NCI-H2227 (cell line): Measurements from ENCODE around the gene GTF2H1.
A peak's percentile ranks its signal among the peaks of the same experiment; 100 is the strongest.
"Not testable (repeated sequence)": the region's sequence is repeated elsewhere in the genome, so short reads cannot be mapped to it uniquely, and the experiment has no call there.

ENCODE experiments used
- DNase-seq: peaks from one replicate; lab custom pipeline; 2025; ENCODE audit not compliant: unreplicated experiment; lab: John Stamatoyannopoulos, UW

GTF2H1 gene

DNA sequence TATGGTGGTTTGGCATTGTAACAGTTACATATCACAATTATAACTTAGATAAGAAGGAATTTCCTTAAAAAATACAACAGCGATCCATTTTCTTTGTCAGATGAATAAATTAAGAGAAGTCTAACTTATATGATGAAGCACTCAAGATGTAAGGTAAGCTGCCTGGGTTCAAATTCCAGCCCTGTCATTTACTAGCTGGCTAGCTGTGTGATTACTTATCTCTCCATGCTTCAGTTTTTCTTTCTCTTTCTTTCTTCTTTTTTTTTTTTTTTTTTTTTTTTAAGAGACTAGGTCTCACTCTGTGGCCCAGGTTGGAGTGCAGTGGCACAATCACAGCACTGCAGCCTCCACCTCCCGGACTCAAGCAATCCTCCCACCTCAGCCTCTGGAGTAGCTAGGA, 49.8 kb downstream of the GTF2H1 start:
- no peak for DNase-seq

DNA sequence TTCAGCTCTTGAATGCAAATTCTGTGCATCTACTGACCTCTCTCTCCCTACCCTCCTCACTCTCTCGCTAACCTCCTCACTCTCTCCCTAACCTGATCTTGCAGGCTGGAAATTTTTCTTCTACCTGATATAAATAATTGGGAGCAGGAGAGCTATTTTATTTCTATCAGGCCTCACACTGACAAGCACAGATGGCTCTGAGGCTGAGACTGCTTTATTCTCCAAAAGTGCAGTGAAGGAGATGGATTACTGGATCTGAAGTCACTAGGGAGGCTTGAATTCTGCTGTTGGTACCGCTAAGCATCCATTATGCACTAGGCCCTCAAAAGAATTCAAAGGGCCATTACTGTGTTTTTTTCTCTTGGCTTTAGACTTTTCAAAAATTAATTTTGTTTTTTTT, 52.6 kb downstream of the GTF2H1 start:
- DNase-seq: no peak

DNA sequence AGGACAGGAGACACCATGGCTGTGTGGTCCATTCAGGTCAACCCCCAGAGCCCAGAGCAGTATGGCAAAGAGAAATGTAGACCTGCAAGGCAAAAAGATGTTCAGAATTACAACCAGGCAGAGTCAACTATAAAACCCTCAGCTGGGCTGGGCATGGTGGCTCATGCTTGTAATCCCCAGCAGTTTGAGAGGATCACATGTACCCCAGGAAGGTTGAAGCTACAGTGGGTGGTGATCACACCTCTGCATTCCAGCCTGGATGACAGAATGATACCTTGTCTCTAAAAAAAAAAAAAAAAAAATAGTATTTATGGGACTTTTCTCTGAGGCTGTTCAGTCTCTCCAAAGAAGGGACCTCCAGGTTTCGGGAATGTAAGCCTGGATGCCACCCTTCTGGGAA, 53.6 kb downstream of the GTF2H1 start:
- DNase-seq: no peak

DNA sequence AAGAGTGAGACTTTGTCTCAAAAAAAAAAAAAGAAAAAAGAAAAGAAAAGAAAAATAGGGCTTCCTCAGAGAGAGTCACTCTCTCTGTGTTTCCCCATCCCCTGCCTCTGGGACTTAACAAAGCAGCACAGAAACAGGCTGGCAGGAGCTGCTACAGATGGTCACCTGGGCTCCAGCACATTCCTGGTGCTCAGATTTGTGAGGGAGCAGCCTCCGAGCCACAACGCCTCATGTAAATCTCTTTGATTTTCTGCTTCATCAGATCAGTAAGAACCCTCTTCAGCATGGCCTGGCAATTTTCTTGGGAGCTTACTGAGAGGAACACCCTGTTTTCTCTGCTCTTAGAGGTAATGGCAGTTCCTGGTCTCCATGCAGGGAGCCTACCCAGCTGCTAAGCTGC, 56.8 kb downstream of the GTF2H1 start:
- peak; percentile 13 for DNase-seq

DNA sequence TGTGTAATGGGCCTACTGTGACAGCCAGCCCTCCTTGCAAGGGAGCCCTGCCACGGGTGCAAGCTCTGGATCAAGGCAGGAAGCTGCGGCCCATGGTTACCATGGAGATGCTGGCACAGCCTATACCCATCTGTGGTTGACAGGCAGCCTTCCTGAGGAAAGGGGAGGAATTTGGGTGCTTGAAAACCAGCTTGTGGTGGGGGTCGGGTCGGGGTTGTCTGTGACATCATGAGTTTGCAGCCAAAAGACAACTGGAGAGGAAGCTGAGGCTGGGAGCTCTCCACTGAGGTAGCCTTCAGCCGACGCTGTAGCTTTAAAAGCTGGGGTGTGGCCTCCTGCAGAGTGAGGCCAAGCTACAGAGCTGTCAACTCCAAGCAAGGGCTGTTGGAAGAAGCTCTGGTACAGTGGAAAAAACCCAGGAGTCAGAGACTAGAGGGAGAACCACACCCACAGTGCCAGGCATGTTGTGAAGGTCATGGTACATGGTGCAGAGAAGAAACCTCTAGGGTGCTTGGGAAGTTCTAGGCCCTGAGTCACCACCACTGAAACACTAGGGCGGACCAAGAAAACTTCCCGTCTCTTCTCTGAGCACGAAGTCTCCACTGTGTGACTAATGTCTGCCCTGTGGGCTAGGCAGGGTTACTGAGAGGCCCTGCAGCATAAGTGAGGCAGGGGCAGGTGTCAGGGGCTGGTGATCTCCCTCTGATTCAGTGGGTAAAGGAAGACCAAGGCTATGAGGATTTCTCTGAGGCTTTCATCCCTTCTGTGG, 61.2 kb downstream of the GTF2H1 start:
- no peak for DNase-seq

DNA sequence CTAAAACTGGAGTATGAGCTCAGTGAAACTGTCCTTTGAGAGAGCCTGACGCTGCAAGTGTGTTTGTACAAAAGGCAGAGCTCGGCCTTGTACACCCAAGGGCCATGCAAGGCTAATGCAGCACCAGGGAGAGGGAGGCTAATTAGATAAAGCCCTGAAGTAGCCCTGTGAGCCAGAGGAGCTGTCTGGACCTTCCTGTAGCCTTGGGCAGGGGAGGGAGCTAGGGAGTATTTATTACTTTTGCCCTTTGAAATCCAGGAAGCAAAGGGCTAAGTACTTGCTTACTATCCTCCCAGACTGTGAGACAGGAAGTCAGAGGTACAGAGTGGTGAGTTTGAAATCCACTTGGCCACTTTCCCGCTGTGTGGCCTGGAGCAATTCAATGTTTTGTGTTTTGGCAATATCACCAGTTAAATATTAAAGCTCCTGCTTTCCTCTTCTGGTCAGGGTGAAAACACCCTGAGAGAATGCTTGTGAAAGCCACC, 61.8 kb downstream of the GTF2H1 start:
- peak; percentile 12 for DNase-seq

DNA sequence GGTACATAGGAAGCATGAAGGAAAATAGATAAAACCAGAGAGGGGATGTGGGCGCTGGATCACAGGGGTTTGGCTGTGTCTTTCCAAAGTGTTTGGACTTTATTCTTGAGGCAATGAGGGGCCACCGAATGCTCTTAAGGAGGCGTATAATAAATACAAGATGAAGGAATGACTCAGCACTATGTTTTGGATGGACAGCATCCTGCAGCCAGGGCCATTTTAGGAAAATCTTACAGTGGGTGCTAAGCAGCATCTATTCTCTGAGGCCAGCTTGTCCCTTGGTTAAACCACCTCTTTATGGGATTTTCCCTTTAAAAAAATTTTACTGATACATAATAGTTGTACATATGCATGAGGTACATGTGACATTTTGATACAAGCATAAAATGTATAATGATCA, 67.7 kb downstream of the GTF2H1 start:
- no peak for DNase-seq

DNA sequence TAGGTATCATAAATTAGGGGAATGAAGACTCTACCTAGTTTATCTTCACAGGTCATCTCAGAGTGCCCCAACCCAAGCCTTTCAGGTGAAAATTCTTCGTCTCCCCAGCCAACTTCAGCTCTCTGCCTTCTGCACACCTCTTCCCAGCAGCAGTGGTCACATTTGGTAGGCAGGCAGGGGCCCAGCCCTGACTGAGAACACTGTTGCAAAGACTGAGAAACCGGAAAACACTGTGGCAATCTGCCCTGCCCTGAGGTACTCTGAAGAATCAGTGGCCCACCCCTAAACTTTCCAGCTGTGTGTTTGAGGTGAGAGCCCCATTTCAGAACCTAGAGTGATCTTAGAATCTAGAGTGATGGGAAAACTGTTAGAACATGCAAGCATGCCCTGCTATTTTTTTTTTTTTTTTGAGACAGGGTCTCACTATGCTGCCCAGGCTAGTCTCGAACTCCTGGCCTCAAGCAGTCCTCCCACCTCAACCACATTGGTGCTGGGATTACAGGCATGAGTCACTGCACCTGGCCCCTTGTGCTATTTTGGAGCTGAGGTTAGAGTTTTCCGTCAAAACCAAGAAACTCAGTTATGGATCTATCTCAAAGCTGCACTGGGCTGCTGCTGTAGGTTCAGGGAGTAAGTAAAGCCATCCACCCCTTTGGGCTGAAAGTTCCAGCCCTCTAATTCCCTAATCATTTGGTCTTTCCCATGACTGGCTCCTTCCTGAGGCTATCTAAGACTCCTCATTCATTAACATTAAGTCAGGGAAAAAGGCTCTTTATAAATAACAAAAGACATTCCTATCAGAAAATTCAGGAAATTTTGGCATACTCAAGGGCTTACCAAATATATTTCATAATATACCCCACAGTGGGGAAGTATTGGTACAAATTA, 70.3 kb downstream of the GTF2H1 start:
- DNase-seq: no peak

DNA sequence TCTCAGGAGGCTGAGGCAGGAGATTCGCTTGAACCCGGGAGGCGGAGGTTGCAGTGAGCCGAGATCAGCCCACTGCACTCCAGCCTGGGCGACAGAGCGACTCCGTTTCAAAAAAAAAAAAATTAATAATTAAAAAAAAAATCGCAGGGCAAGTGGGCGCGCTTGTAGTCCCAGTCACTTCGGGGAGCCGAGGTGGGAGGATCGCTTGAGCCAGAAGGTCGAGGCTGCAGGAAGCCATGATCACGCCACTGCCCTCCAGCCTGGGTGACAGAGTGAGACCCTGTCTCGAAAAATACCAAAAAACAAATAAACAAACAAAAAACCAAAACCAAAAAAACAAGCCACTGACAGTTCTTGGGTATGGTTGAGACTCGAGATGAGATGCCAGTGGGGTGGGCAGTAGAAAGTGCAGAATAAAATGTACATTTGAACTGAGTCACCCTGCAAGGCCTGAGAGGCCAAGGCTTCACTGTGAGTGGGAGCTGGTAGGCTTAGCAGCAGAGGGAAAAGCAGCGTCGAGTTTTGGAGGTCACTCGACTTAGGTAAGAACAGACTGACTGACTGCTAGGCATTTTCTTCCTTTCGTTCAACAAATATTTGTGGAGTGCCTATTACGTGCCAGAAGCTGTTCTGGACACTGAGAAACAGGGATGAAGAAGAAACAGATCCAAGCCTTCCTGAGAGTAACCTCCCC, 71.4 kb downstream of the GTF2H1 start:
- no peak for DNase-seq

DNA sequence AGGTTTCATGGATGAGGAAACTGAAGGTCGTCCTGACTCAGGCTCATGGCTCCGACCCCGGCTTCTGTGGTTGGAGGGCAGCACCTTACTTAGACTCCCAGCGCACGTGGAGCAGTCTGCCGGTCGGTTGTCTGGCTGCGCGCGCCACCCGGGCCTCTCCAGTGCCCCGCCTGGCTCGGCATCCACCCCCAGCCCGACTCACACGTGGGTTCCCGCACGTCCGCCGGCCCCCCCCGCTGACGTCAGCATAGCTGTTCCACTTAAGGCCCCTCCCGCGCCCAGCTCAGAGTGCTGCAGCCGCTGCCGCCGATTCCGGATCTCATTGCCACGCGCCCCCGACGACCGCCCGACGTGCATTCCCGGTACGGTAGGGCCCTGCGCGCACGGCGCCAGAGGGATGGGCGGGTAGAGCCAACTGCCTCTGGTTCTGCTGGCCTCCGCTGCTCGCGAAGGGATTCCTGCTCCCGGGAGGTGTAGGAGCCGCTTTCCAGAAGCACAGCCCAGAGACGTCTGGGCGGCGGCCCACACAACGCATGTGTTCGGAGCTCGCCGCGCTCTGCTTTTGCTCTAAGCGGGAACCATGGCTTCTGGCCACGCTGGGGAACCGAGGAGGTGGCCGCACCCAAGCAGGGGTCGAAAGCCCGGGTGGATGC, 72.0 kb downstream of the GTF2H1 start, which contains the start of gene LDHA:
TSS of gene LDHA (plus strand) at position 289 of the 653 bp plus-strand sequence. CDS start 2,280 bp downstream, outside the sequence.
- peak; percentile 98 for DNase-seq

DNA sequence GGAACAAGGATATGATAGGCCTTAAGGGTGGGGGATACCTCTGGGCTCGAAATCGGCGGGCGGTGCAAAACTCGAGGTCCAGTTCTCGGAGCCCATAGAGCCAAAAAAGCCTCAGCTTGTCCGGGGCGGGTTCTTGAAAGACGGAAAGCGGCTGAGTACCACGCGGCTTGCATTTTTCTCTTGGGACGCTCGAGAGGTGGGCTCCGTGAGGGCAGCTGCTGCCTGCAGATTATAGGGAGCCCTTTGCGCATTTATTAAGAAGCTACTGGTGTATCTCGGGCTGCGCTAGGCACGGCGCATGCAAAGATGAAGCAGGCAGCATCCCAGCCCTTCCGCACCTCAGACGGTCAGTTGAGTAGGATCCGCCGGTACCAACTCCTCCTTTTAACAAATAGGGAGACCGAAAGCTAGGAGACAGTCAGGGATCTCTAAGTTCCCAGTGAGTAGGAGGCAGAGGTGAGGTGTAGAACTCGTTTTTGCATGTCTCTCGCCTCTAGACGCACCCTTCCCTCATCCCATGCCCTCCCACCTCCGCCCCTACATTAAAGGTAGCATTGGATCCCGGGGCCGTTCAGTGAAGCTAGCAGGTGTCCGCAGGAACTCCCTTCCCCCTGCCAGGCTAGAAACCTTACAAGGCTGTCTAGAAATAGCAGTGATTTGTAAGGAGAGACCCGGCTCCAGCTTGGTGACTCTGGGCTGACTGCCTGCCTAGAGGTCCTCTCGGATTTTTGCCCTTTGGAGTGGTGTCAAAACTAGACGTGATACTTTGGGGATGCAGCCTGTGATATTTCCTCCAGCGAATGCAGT, 72.8 kb downstream of the GTF2H1 start:
- peak; percentile 56 for DNase-seq

DNA sequence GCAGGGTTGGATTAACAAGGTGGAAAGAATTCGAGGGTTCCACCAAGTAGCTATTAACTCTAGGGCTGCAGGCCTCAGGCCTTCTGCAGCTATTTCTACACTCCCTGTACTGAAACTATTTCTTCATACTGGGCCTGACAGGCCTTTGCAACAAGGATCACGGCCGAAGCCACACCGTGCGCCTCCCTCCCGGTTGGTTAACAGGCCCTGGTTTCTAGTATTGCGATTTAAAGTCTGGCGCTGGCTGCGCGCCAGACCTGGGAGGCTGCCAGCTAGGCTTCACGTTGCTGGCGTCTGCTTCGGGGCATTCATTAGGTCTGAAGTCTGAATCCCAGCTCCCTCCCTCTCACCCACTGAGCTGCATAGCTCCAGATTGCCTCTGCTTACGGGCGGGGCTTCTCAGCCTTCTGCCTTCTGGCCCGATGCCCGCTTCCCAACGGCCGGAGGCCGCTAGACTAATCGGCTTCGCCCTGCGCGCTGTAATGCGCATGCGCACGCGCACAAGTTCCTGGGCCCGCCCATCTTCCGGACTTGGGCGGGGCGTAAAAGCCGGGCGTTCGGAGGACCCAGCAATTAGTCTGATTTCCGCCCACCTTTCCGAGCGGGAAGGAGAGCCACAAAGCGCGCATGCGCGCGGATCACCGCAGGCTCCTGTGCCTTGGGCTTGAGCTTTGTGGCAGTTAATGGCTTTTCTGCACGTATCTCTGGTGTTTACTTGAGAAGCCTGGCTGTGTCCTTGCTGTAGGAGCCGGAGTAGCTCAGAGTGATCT, 73.6 kb downstream of the GTF2H1 start:
- DNase-seq: peak; percentile 100

DNA sequence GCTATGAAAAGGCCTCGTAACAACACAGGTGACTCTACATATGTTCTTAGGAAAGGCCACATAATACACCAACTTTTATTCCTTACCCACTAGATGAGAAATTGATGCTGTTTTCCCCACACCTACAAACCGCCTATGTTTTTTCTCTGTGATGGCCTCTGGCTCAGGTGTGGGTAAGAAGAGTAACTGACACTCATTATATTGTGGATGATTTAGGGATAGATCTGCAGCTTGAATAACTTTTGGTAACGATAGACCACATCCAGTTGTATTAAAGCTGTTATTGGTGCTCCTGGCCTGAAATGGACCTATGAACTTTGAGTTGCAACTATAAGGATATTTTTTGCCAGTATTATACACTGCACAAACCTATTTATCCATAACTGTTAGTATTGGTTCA, 75.6 kb downstream of the GTF2H1 start:
- DNase-seq: no peak

DNA sequence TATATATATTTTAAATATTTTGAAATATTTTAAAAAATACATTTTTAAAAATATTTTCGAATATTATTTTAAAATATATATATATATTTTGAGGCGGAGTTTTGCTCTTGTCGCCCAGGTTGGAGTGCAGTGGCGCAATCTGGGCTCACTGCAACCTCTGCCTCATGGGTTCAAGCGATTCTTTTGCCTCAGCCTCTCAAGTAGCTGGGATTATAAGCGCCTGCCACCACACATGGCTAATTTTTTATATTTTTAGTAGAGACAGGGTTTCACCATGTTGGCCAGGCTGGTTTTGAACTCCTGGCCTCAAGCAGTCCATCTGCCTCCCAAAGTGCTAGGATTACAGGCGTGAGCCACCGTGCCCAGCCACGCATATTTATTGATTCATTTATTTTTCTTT, 78.7 kb downstream of the GTF2H1 start:
- not testable (repeated sequence) for DNase-seq

DNA sequence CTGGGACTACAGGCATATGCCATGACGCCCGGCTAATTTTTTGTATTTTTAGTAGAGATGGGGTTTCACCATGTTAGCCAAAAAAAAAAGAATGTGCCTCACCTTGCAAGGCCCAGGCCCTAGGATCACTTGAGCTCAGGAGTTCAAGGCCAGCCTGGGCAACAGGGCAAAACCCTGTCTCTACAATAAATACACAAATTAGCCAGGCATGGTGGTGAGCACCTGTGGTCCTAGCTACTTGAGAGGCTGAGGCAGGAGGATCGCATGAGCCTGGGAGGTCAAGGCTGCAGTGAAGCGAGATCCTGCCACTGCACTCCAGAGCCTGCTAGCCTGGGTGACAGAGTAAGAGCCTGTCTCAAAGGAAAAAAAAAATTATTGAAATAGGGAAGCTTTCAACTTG, 81.7 kb downstream of the GTF2H1 start:
- no peak for DNase-seq

DNA sequence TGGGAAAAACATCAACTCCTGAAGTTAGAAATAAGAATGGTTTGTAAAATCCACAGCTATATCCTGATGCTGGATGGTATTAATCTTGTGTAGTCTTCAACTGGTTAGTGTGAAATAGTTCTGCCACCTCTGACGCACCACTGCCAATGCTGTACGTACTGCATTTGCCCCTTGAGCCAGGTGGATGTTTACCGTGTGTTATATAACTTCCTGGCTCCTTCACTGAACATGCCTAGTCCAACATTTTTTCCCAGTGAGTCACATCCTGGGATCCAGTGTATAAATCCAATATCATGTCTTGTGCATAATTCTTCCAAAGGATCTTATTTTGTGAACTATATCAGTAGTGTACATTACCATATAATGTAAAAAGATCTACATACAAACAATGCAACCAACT, 85.0 kb downstream of the GTF2H1 start:
- DNase-seq: not testable (repeated sequence)

DNA sequence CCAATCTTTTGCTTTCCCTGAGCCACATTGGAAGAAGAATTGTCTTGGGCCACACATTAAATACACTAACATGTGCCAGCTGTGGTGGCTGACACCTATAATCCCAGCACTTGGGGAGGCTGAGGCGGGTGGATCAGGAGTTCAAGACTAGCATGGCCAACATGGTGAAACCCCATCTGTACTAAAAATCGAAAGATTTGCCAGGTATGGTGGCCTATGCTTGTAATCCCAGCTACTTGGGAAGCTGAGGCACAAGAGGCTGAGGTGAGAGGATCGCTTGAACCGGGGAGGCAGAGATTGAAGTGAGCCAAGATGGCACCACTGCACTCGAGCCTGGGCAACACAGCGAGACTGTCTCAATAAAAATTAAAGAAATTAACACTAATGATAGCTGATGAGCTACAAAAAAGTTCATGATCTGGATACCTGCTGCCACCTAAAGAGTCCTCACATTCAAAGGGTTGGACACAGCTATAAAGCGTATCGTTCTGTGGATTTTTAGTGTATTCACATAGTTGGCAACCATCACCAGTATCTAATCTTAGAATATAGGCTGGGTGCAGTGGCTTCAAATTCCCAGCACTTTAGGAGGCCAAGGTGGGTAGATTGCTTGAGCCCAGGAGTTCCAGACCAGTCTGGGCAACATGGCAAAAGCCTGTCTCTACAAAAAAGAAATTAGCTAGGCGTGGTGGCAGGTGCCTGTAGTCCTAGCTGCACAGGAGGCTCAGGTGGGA, 86.4 kb downstream of the GTF2H1 start:
- DNase-seq: no peak

DNA sequence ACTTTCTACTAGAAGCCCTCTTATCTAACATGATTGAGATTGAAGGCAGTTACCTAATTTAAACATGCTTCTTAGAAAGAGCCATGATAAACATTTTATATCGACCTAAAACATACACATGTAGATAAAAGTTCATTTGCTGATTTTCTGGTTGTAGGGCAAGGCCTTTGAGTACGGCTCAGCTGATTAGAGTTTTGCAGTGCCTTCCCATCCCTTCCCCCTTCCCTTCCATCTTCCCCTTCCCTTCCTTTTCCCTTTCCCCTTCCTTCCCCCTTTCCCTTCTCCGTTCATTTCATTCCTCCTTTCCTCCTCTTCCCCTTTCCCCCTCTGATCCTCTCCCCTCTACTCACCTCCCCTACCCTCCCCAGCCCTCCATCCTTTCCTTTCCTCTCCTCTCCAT, 94.1 kb downstream of the GTF2H1 start:
- DNase-seq: no peak
